GM19438 (cell line): ENCODE measurements around the gene FAM120AOS.

Source experiments
- ATAC-seq: cut with Tn5 transposase; IDR thresholded peaks from one replicate; pipeline ENCODE4 v1.9.1; 2021; ENCODE audit warnings: low read depth; ENCODE audit not compliant: unreplicated experiment

Gene FAM120AOS

GRCh38 chr9:93453047-93453914 is at the start of gene FAM120AOS:
Gene FAM120AOS (minus strand): TSS chr9:93453581. CDS start chr9:93452709, 872 bp downstream.
- peak; percentile 63 for ATAC-seq

- ATAC-seq = no peak
Observed at GRCh38 chr9:93501406-93501805, 48.0 kb upstream of the FAM120AOS start.

DNA sequence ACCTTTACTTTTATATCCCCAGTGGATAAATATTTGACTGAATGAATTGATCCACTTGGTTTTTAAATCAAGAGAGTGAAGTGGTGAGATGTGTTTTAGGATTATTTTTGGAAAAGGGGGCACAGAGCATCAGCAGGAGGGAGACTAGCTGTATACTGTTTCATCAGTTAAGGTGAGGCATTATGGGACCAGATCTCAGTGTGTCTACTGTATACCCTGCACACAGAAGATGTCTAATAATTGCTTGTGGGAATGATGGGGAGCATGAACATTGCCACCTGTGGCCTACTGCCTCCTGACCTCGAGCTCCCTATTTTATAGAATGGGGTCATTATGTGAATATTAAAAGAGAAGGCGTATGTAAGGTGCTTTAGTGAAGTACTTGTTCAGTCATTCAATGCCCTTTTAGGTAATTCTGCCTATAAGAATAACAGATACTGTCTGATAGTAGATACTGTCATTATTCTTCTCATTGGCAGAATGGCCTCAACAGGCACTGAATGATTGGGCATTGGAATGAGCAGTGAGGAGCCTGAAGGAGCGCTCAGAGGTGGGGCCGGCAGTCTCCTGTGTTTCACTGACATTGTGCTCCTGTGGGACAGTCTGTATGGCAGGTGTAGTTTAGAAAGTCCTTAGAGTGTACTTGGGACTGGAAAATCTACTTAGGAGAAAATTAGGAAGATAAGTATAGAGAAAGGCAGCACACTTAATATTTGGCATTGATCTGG is 47.4 kb upstream of the FAM120AOS start:
- no peak for ATAC-seq

GRCh38 chr9:93496285-93496684 is 42.9 kb upstream of the FAM120AOS start:
- ATAC-seq = no peak

DNA sequence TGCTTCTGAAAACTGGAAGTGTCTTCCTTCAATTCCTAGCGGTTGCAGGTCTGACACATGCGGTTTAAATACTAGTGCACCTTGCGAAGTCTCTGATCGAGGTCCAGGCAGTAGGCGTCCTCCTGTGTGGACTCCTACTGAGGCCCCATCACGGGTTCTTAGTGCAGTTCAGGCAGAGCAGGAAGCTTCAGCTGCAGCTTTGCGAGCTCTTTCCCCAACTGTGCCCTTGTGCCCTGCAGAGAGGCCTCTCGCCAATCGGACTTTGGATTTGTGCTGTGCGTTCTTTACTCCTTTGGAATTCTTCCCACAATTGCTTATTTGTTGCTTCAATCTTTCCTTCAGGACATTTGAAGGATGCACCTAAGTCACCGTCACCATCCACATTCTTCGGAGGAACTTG is 40.6 kb upstream of the FAM120AOS start:
- ATAC-seq = no peak

- ATAC-seq = no peak
Observed at GRCh38 chr9:93492327-93492726, 38.9 kb upstream of the FAM120AOS start.

DNA sequence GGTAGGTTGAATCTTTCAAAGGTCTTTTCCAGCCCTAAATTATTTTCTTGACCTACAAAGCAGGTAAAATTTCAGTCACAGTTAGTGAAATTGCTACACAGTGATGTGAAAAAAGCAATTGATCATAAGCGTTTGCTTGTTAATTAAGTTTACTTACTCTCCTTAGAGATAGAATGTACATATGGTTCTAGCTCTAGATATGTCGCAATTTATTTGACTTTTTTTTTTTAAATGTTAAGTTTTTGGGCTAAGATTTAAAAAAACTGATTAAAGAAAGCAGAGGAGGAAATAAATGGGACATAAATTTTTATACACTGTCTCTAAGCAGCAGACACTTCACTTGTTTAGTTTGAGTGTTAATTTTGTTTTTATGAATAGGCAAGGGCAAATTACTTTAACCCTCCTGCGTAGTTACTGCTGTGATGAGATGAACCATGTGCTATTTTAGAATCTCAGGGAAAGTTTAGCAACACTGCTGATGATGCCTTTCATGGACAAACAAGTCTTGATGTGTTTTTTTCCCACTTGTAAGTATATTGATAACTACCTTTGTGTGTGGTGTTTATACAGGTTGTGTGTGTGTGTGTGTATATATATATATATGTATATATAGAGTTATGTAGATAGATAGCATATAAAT is 38.3 kb upstream of the FAM120AOS start:
- no peak for ATAC-seq

- ATAC-seq = no peak
Observed at GRCh38 chr9:93488244-93488643, 34.9 kb upstream of the FAM120AOS start.

DNA sequence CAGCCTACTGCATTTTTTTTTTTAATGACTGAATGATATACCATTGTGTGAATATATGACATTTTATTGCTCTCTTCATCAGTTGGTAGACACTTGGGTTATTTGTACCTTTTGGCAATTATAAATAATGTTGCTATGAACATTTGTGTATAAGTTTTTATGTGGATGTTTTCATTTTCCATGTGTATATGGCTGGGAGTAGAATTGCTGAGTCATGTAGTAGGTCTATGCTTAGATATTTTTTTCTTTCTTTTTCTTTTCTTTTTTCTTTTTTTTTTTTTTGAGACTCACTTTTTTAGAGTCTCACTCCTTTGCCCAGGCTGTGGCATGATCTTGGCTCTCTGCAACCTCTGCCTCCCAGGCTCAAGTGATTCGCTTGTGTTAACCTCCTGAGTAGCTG is 32.9 kb upstream of the FAM120AOS start:
- ATAC-seq = no peak

DNA sequence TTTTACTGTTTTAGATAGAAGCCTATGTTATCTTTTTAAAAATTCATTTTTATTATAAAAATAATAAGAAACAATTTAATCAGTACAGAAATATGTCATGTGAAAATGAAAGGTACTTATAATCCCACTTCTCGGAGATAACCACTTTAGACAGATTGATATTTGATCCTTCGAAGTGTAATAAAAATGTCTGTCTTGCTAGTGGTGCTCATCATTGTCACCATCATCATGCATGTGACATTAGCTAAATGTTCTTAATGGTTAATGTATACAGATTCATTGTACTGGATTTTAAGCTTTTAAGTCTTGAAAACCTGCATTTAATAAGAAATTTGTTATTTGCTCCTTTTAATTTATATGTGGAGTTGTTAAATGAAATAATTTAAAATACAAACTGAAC is 30.1 kb upstream of the FAM120AOS start:
- ATAC-seq = no peak

DNA sequence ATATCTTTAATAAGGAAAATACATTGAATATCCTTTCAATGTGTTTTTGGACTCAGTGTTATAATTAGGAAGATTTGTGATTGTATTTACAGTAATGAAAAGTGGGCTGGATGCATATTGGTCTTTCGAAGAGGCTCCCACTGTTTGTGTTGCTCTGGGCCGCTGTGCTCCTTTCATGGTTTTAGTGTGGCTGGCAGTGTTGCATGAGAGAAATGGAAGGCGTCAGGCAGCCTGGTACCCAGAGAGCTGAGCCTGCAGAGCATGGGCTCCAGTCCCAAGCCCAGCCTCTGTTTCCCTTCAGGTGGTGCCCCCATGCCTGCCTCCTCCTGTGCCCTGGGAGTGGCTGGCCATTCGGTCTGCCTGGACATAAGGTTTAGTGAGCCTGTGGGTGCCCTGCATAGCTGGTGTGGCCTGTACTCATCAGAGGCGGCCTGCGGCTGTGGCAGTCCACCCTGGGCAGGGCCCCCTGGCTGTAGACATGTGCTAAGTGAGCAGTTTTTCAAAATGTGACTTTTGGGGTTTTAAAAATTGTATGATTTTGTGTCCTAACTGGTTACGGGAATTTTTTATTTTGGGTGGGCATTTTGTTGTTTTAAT is 27.4 kb upstream of the FAM120AOS start:
- no peak for ATAC-seq

GRCh38 chr9:93480262-93480661 is 26.9 kb upstream of the FAM120AOS start:
- ATAC-seq = no peak

DNA sequence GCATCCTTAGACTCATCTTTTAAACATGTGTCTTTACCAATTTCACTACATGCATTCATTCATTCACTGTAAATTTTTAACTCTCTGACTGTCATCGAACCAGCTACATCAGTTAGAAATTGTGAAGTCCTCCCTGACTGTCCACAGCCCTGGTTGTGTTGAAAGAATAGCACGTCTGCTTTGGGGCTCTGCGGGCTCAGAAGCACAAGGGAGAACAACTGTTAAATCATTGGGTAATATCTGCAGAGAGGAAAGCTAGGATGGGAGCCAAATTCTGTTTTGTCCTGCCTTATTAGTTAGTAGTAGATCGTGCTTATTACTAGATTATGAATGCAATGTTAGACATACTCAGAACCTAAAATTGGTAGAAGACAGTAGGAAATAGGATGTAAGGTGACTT is 26.3 kb upstream of the FAM120AOS start:
- no peak for ATAC-seq

DNA sequence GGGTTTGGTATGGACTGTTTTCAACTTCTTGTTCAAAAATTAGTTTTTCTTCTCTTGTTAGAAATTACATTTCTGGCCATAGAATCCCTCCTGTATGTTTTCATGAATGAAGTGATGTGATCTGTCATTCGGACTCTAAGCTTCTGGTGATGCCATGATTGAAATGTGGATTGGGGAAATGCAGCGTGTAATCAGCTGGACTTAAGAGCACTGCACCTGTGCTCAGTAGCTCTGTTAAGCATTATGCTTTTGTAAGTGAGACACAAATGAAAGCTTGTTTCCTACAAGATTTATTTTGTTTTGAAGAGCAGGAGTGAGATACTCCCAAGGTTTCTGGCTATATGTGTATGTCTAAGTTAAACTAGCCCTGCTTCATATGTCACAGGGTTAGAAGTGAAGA is 24.0 kb upstream of the FAM120AOS start:
- no peak for ATAC-seq

DNA sequence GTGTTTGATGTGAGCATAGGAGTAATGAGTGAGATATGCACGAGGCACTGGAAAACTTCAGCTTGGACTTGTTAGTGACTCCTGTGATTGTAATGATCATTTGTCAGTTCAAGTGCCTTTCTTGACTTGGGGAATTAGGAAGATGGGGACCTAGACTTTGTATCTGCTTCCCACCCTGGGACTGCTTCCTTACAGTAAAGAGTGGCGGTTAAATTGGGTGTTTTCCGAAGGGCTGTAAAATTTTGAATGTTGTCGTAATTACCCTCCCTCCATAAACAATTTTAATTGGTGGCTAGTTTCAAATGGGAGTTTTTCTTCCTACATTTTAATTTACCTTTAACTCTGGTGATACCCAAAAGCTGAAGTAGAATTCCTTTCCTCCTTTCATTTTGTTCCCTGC is 23.5 kb upstream of the FAM120AOS start:
- ATAC-seq = no peak

GRCh38 chr9:93475856-93476255 is 22.5 kb upstream of the FAM120AOS start:
- ATAC-seq = no peak

DNA sequence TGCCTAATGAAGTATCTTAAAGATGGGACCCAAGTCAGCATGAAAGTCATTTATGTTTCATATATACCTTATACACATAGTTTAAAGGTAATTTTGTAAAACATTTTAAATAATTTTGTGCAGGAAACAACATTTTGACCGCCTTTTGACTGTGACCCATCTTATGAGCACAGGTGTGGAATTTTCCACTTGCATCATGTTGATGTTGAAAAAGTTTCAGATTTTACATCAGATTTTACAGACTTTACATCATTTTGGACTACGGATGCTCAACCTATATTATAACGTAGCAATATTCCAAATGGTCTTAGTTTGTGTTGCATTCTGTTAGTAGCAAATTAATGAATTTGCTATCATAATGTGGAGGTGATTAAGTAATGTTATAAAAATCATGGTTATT is 21.7 kb upstream of the FAM120AOS start:
- ATAC-seq = no peak

GRCh38 chr9:93473411-93473810 is 20.0 kb upstream of the FAM120AOS start:
- ATAC-seq = no peak

- ATAC-seq = no peak
Observed at GRCh38 chr9:93471124-93471523, 17.7 kb upstream of the FAM120AOS start.

- ATAC-seq = no peak
Observed at GRCh38 chr9:93470391-93470790, 17.0 kb upstream of the FAM120AOS start.
